H1 (cell line): Measurements from ENCODE around the gene RPS6KB2. TPM values are rescaled to one million over a fixed set of nuclear protein-coding genes. Genes with fewer than 3 reads are reported as not detected.

Experiments used
- CTCF ChIA-PET: fragments of 300-600 bp; sonication (Branson Sonifier 250); formaldehyde crosslinking; loops from one replicate; lab custom pipeline; 2021; ENCODE audit not compliant: partially characterized antibody; lab: Charles Lee
- POLR2A ChIA-PET: fragments of 300-600 bp; sonication (Branson Sonifier 250); formaldehyde crosslinking; loops from one replicate; lab custom pipeline; 2021; ENCODE audit warnings: inconsistent platforms; ENCODE audit not compliant: partially characterized antibody; lab: Charles Lee
- DNase-seq, 2 experiments: peaks; one replicate each; pipeline versions ENCODE4 v3.0.0 to v3.0.0-alpha.2; 2010 to 2022; ENCODE audit warnings: low spot score in 2 of 2, low read depth in 1 of 2, mixed read lengths in 1 of 2
- FAIRE-seq: peaks from 2 replicates; lab custom pipeline; 2011; peaks lifted over from hg19 to GRCh38; lab: Jason Lieb, UNC
- H2AFZ ChIP-seq: 2 replicates; pipeline ENCODE4 v1.8.1; 2012; ENCODE audit warnings: low read length, inconsistent platforms
- H2AK5ac ChIP-seq: 2 replicates; pipeline ENCODE4 v1.6.1; 2013; ENCODE audit warnings: low read depth, low read length
- H2BK120ac ChIP-seq: replicated peaks from 2 replicates; pipeline ENCODE3; 2013; ENCODE audit warnings: low read depth, low read length, inconsistent platforms
- H2BK12ac ChIP-seq: 2 replicates; pipeline ENCODE4 v1.6.1; 2013; ENCODE audit warnings: low read depth, low read length
- H2BK15ac ChIP-seq: 2 replicates; pipeline ENCODE4 v1.6.1; 2013; ENCODE audit warnings: low read length
- H2BK20ac ChIP-seq: 2 replicates; pipeline ENCODE4 v1.6.1; 2013; ENCODE audit warnings: low read length
- H2BK5ac ChIP-seq: 2 replicates; pipeline ENCODE4 v1.6.1; 2013; ENCODE audit warnings: low read depth, low read length
- H3K14ac ChIP-seq: 2 replicates; pipeline ENCODE4 v1.6.1; 2013; ENCODE audit warnings: inconsistent platforms; ENCODE audit not compliant: insufficient read length
- H3K18ac ChIP-seq: 2 replicates; pipeline ENCODE4 v1.6.1; 2013; ENCODE audit warnings: low read length; ENCODE audit errors: extremely low read depth
- H3K23ac ChIP-seq: 2 replicates; pipeline ENCODE4 v1.6.1; 2013; ENCODE audit warnings: inconsistent platforms; ENCODE audit not compliant: insufficient read length
- H3K23me2 ChIP-seq: 2 replicates; pipeline ENCODE4 v1.6.1; 2013; ENCODE audit warnings: low read depth, low read length
- H3K27ac ChIP-seq: 2 replicates; pipeline ENCODE4 v1.6.1; 2011; ENCODE audit warnings: low read depth, low read length, inconsistent platforms
- H3K27me3 ChIP-seq, 4 experiments: replicated peaks in 1 of 4; 1 replicate in 1 of 4; 2 replicates in 3 of 4; pipeline versions ENCODE4 v1.6.1 to v1.8.1; 2011 to 2013; ENCODE audit warnings: low read length in 3 of 4, mild to moderate bottlenecking in 3 of 4, inconsistent platforms in 2 of 4, mixed read lengths in 2 of 4, moderate library complexity in 1 of 4; ENCODE audit not compliant: control insufficient read depth in 3 of 4, insufficient read depth in 3 of 4; ENCODE audit errors: extremely low read depth in 1 of 4
- H3K36me3 ChIP-seq, 4 experiments: 2 replicates each; pipeline versions ENCODE4 v1.6.1 to v1.8.1; 2011 to 2013; ENCODE audit warnings: mild to moderate bottlenecking in 4 of 4, low read length in 3 of 4, moderate library complexity in 2 of 4, control low read depth in 1 of 4, inconsistent platforms in 1 of 4; ENCODE audit not compliant: insufficient read depth in 4 of 4, control insufficient read depth in 2 of 4
- H3K4ac ChIP-seq: replicated peaks from 2 replicates; pipeline ENCODE3; 2013; ENCODE audit warnings: low read length, low read depth, mixed read lengths, inconsistent platforms; ENCODE audit not compliant: insufficient read length
- H3K4me1 ChIP-seq, 4 experiments: replicated peaks in 1 of 4; 1 replicate in 1 of 4; 2 replicates in 3 of 4; pipeline versions ENCODE4 v1.6.1 to v1.8.1; 2011 to 2013; ENCODE audit warnings: low read length in 3 of 4, inconsistent platforms in 2 of 4, mixed read lengths in 1 of 4; ENCODE audit not compliant: insufficient read depth in 4 of 4, control insufficient read depth in 3 of 4
- H3K4me2 ChIP-seq, 2 experiments: 2 replicates each; pipeline versions ENCODE4 v1.6.1 to v1.8.1; 2011 to 2013; ENCODE audit warnings: low read depth in 2 of 2, low read length in 2 of 2, control low read depth in 1 of 2, inconsistent platforms in 1 of 2, mild to moderate bottlenecking in 1 of 2; ENCODE audit not compliant: insufficient read depth in 1 of 2
- H3K4me3 ChIP-seq, 4 experiments: fragments of 200-600, 300-600 bp in 1 of 4; sonication (generic), shearing (Covaris generic), sonication (Bioruptor Twin) in 1 of 4; 2 replicates each; pipeline versions ENCODE4 v1.5.1 to v1.8.1; 2011 to 2016; ENCODE audit warnings: low read length in 4 of 4, low read depth in 3 of 4, control low read depth in 2 of 4, inconsistent platforms in 2 of 4, mild to moderate bottlenecking in 2 of 4, mixed read lengths in 1 of 4, moderate library complexity in 1 of 4; ENCODE audit not compliant: insufficient read depth in 2 of 4; ENCODE audit errors: extremely low read depth in 1 of 4
- H3K56ac ChIP-seq: replicated peaks from 2 replicates; pipeline ENCODE3; 2013; ENCODE audit warnings: low read depth, mild to moderate bottlenecking, mixed read lengths, low read length, inconsistent platforms; ENCODE audit not compliant: insufficient read length
- H3K79me1 ChIP-seq: 2 replicates; pipeline ENCODE4 v1.6.1; 2013; ENCODE audit warnings: low read depth, low read length, control low read depth
- H3K79me2 ChIP-seq, 2 experiments: 2 replicates each; pipeline versions ENCODE4 v1.6.1 to v1.8.1; 2012 to 2013; ENCODE audit warnings: low read length in 2 of 2, mild to moderate bottlenecking in 2 of 2, inconsistent platforms in 1 of 2; ENCODE audit not compliant: insufficient read depth in 2 of 2, control insufficient read depth in 1 of 2
- H3K9ac ChIP-seq, 4 experiments: replicated peaks in 1 of 4; 1 replicate in 1 of 4; 2 replicates in 3 of 4; pipeline versions ENCODE4 v1.6.1 to v1.8.1; 2011 to 2013; ENCODE audit warnings: low read depth in 3 of 4, low read length in 3 of 4, control low read depth in 2 of 4, mild to moderate bottlenecking in 2 of 4, moderate library complexity in 2 of 4, inconsistent platforms in 1 of 4; ENCODE audit errors: extremely low read depth in 1 of 4
- H3K9me3 ChIP-seq, 2 experiments: 2 replicates each; pipeline versions ENCODE4 v1.6.1 to v1.8.1; 2012 to 2013; ENCODE audit warnings: mild to moderate bottlenecking in 2 of 2, moderate library complexity in 2 of 2, control low read depth in 1 of 2, inconsistent platforms in 1 of 2, low read depth in 1 of 2, low read length in 1 of 2, mixed read lengths in 1 of 2; ENCODE audit not compliant: insufficient read depth in 2 of 2
- H4K20me1 ChIP-seq, 2 experiments: replicated peaks in 1 of 2; 2 replicates each; pipeline versions ENCODE3 to v1.8.1; 2011 to 2013; ENCODE audit warnings: inconsistent platforms in 2 of 2, low read length in 2 of 2, mild to moderate bottlenecking in 1 of 2; ENCODE audit not compliant: insufficient read depth in 2 of 2, control insufficient read depth in 1 of 2
- H4K5ac ChIP-seq: 2 replicates; pipeline ENCODE4 v1.6.1; 2013; ENCODE audit warnings: low read length, low read depth, mixed read lengths, inconsistent platforms; ENCODE audit not compliant: insufficient read length
- H4K8ac ChIP-seq: 2 replicates; pipeline ENCODE4 v1.8.0; 2013; ENCODE audit warnings: mild to moderate bottlenecking, moderate library complexity, low read length, inconsistent platforms; ENCODE audit not compliant: insufficient read depth; ENCODE audit errors: extremely low read depth
- H4K91ac ChIP-seq: replicated peaks from 2 replicates; pipeline ENCODE3; 2013; ENCODE audit warnings: low read length, mixed read lengths, inconsistent platforms; ENCODE audit not compliant: insufficient read length
- ATF2 ChIP-seq: IDR thresholded peaks from 2 replicates; pipeline ENCODE4 v1.6.1; 2012; ENCODE audit warnings: low read length, inconsistent platforms
- BACH1 ChIP-seq: IDR thresholded peaks from 2 replicates; pipeline ENCODE4 v1.6.1; 2012; ENCODE audit warnings: low read length, improper control_type of control experiment
- CEBPB ChIP-seq: IDR thresholded peaks from 2 replicates; pipeline ENCODE4 v1.6.1; 2012; ENCODE audit warnings: low read depth, low read length
- MAFK ChIP-seq: IDR thresholded peaks from 2 replicates; pipeline ENCODE4 v1.6.1; 2012; ENCODE audit warnings: low read depth, mild to moderate bottlenecking, improper control_type of control experiment, low read length
- PHF8 ChIP-seq: fragments of 200-600 bp; sonication (generic); conservative IDR thresholded peaks from 2 replicates; pipeline ENCODE4 v1.7.1; 2012; ENCODE audit warnings: low read depth, mild to moderate bottlenecking, inconsistent platforms, low read length, moderate library complexity
- SIX5 ChIP-seq: IDR thresholded peaks from 2 replicates; pipeline ENCODE4 v1.6.1; 2011; ENCODE audit warnings: mild to moderate bottlenecking, low read depth, low read length
- TAF7 ChIP-seq: optimal IDR thresholded peaks from 2 replicates; pipeline ENCODE3; 2011; ENCODE audit warnings: low read depth, mild to moderate bottlenecking, inconsistent platforms, low read length, moderate library complexity, borderline replicate concordance
- TEAD4 ChIP-seq: IDR thresholded peaks from 2 replicates; pipeline ENCODE4 v1.6.1; 2012; ENCODE audit warnings: low read depth, low read length, inconsistent platforms, mixed read lengths
- WGBS, 2 experiments: shearing (Covaris generic) in 1 of 2; methylation state at CpG; one replicate each; pipeline versions ENCODE4 v1.1.6 to v1.1.7; 2013 to 2015; ENCODE audit warnings: low lambda C conversion rate in 2 of 2, mixed read lengths in 2 of 2, inconsistent platforms in 1 of 2, low coverage in 1 of 2, missing lambda C conversion rate in 1 of 2; ENCODE audit not compliant: insufficient replicate concordance in 2 of 2, insufficient coverage in 1 of 2, insufficient read length in 1 of 2; ENCODE audit errors: extremely low coverage in 1 of 2, missing lambda C conversion rate in 1 of 2; 5-methylcytosine and 5-hydroxymethylcytosine counted together
- polyA plus RNA-seq, 7 experiments: library from polyadenylated mRNA; depleted of rRNA in 3 of 7; stranded (reverse) in 5 of 7; unstranded in 2 of 7; fragments of >200 nt in 5 of 7; fragments of 200-250 nt in 2 of 7; gene quantifications; 1 replicate in 5 of 7; 2 replicates in 1 of 7; 4 replicates in 1 of 7; pipeline versions ENCODE4 v1.2.1 to v1.2.3, GENCODE V29; 2011 to 2013; ENCODE audit warnings: missing spikeins in 2 of 7, mixed read lengths in 2 of 7
- total RNA-seq: library from RNA; stranded (reverse); fragmentation: NEBNext Ultra II Directional; extraction: Animal tissue kit (Norgen Biotek cat#: 25700); gene quantifications from 2 replicates; pipeline ENCODE4 v1.2.1, GENCODE V29; 2021

Gene RPS6KB2
- total and polyA plus RNA-seq, 2 of the 8 experiments (the other 6 are each of a cell fraction or from before 2014, with no cell fraction given) = 41.0 to 47.1 TPM

GRCh38 chr11:67482827-67483798 is 54.8 kb downstream of the RPS6KB2 start, which contains the start of gene AIP:
Gene AIP (plus strand): TSS chr11:67483026. CDS start chr11:67483159, 133 bp downstream.
- Histone ChIP-seq H3K23me2 (no peaks in the 10 kb centered on the region), H3K56ac (no peak within 1 kb of the TSS), H3K9me3 (no peaks in the 10 kb centered on the region), H3K4ac (no peak within 1 kb of the TSS), H3K14ac (no peak within 1 kb of the TSS), H3K4me2 (peak within 1 kb of the TSS; percentile 54 to 70), H3K18ac (peak within 1 kb of the TSS; percentile 94), H2BK120ac (no peak within 1 kb of the TSS), H3K79me2 (no peaks in the 10 kb centered on the region), H3K9ac (peak within 1 kb of the TSS in 3 of 4 experiments; percentile 62 to 79 (median 70); a peak in 6 of 7 replicates), H2AK5ac (no peak within 1 kb of the TSS; the same call in 1 of the 2 replicates), H3K4me3 (peak within 1 kb of the TSS; percentile 44 to 64 (median 60)), H2AFZ (peak within 1 kb of the TSS; percentile 39; the same call in 1 of the 2 replicates), H4K5ac (peak within 1 kb of the TSS; percentile 96), H4K8ac (peak within 1 kb of the TSS; percentile 98; the same call in 1 of the 2 replicates), H3K79me1 (no peaks in the 10 kb centered on the region), H4K20me1 (peaks cover 0 to 5% of the 10 kb centered on the region in 2 experiments), H3K36me3 (peaks cover 0 to 3% (median 0%) of the 10 kb centered on the region in 4 experiments; a peak in 1 of 8 replicates), H3K27ac (peak within 1 kb of the TSS; percentile 67), H2BK12ac (peak within 1 kb of the TSS; percentile 92; the same call in 1 of the 2 replicates), H2BK20ac (no peak within 1 kb of the TSS), H4K91ac (peak within 1 kb of the TSS; percentile 84), H2BK15ac (peak within 1 kb of the TSS; percentile 78; the same call in 1 of the 2 replicates), H3K4me1 (peaks cover 0 to 3% (median 3%) of the 10 kb centered on the region in 4 experiments; a peak in 3 of 7 replicates), H3K27me3 (peaks cover 0 to 10% (median 9%) of the 10 kb centered on the region in 4 experiments; a peak in 6 of 7 replicates), H3K23ac (no peak within 1 kb of the TSS), H2BK5ac (peak within 1 kb of the TSS; percentile 76)
- CTCF ChIA-PET = interaction anchor here (0.8 to 1.0 kb wide), 2 partner anchors 85 to 91 kb away, joined by 3 to 4 read pairs; partner anchors contain the start of gene RAD9A
- 11% methylated on average over 60 of the region's 60 CpGs; no CpG with 5 or more reads in 1 of the 2 experiments for WGBS, 2 experiments
- FAIRE-seq (no peak), DNase-seq (peak; percentile 93 to 97)
- POLR2A ChIA-PET = interaction anchor here (0.8 to 2.1 kb wide), 6 partner anchors 9 to 87 kb away, joined by 3 to 7 read pairs (median 4); partner anchors contain the start of gene TMEM134
- no peak for TF ChIP-seq BACH1
- TF ChIP-seq PHF8 = peak; percentile 85
- no peak for TF ChIP-seq ATF2
- TF ChIP-seq TAF7 = peak; percentile 78
- peak; percentile 65; the same call in 1 of the 2 replicates for TF ChIP-seq TEAD4
- no peak for TF ChIP-seq MAFK
- TF ChIP-seq SIX5 = peak; percentile 29; the same call in 1 of the 2 replicates
- 0 out of 2 replicates have a peak, but pooled peaks have one; percentile 13 for TF ChIP-seq CEBPB
